ENCODE measurements around the gene MEDAG.

Gene MEDAG

DNA sequence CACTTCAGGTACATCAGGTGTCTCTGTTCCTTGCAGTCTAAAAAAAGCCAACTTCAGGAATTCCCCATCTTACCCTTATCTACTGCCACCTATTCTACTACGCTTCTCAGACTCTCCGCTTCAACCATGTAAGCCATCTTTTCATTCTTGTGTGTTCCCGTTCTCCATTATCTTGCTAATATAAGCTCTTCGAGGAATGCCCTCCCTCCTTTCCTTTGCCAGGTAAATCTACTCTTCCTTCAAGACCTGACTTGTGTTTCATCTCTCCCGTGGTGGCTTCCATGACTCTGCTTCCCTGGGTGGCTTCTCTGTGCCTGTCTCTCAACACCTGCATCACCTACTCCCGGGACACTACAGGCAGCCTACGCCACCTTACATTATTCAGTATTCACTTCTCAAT, 42.3 kb upstream of the MEDAG start:
- H3K9me3 ChIP-seq (ENCODE audit: control insufficient read depth, insufficient read depth, low read depth, low read length), result no peaks in the 10 kb centered on the region
- H3K27ac ChIP-seq (ENCODE audit: extremely low read depth, low read depth, low read length), result no peak overlapping the region
- H3K4me1 ChIP-seq (ENCODE audit: control insufficient read depth, insufficient read depth, low read length), result peaks cover 3% of the 10 kb centered on the region
- ChIA-PET CTCF (no interaction called here), POLR2A (no interaction called here)
- TF ChIP-seq ZNF488 (tag by site-specific recombination; IDR thresholded peaks at IDR 0.05) (no peak), ZNF404 (tag by site-specific recombination; IDR thresholded peaks at IDR 0.05) (no peak), KLF10 (tag by site-specific recombination; IDR thresholded peaks at IDR 0.05) (no peak), ZBTB1 (tag by site-specific recombination; IDR thresholded peaks at IDR 0.05) (no peak), ZNF121 (tag by site-specific recombination; IDR thresholded peaks at IDR 0.05) (no peak), ZNF202 (tag by site-specific recombination; IDR thresholded peaks at IDR 0.05; ENCODE audit: borderline replicate concordance) (no peak), ZNF777 (tag by site-specific recombination; IDR thresholded peaks at IDR 0.05; ENCODE audit: borderline replicate concordance) (no peak), ZSCAN16 (tag by site-specific recombination; IDR thresholded peaks at IDR 0.05) (no peak), MZF1 (tag by site-specific recombination; IDR thresholded peaks at IDR 0.05; ENCODE audit: borderline replicate concordance) (no peak), ZNF26 (tag by site-specific recombination; IDR thresholded peaks at IDR 0.05) (no peak), REST (tag by site-specific recombination; IDR thresholded peaks at IDR 0.05) (no peak), HOXD13 (CRISPR knock-in tag; IDR thresholded peaks at IDR 0.05; ENCODE audit: borderline replicate concordance) (no peak), ZXDB (tag by site-specific recombination; IDR thresholded peaks at IDR 0.05) (no peak), ZNF311 (tag by site-specific recombination; IDR thresholded peaks at IDR 0.05; ENCODE audit: borderline replicate concordance) (no peak), PRDM1 (tag by site-specific recombination; IDR thresholded peaks at IDR 0.05) (no peak), ZFP41 (tag by site-specific recombination; IDR thresholded peaks at IDR 0.05; ENCODE audit: borderline replicate concordance) (no peak), ZBTB49 (tag by site-specific recombination; IDR thresholded peaks at IDR 0.05; ENCODE audit: low read depth) (no peak), ZNF211 (tag by site-specific recombination; IDR thresholded peaks at IDR 0.05; ENCODE audit: low read depth) (no peak)
- TF ChIP-seq, protein P1, sequence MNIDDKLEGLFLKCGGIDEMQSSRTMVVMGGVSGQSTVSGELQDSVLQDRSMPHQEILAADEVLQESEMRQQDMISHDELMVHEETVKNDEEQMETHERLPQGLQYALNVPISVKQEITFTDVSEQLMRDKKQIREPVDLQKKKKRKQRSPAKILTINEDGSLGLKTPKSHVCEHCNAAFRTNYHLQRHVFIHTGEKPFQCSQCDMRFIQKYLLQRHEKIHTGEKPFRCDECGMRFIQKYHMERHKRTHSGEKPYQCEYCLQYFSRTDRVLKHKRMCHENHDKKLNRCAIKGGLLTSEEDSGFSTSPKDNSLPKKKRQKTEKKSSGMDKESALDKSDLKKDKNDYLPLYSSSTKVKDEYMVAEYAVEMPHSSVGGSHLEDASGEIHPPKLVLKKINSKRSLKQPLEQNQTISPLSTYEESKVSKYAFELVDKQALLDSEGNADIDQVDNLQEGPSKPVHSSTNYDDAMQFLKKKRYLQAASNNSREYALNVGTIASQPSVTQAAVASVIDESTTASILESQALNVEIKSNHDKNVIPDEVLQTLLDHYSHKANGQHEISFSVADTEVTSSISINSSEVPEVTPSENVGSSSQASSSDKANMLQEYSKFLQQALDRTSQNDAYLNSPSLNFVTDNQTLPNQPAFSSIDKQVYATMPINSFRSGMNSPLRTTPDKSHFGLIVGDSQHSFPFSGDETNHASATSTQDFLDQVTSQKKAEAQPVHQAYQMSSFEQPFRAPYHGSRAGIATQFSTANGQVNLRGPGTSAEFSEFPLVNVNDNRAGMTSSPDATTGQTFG (tag by site-specific recombination; IDR thresholded peaks at IDR 0.05; ENCODE audit: borderline replicate concordance), result no peak
- no peaks in the 10 kb centered on the region for H3K36me3 ChIP-seq (ENCODE audit: control insufficient read depth in 2 of 2, insufficient read depth in 1 of 2, low read length in 2 of 2)
- no peak overlapping the region for H3K4me3 ChIP-seq (ENCODE audit: low read depth, low read length)
